Karpas-422 (cell line): Measurements from ENCODE around the gene ZNF101. TPM values are rescaled to one million over a fixed set of nuclear protein-coding genes. Genes with fewer than 3 reads are reported as not detected.
"Not testable (repeated sequence)": the region's sequence is repeated elsewhere in the genome, so short reads cannot be mapped to it uniquely, and the experiment has no call there.

Experiments used
- DNase-seq: peaks from one replicate; pipeline ENCODE4 v3.0.0-alpha.2; 2015
- H2AFZ ChIP-seq: fragments of 200-600 bp; sonication (generic); 2 replicates; pipeline ENCODE4 v1.6.1; 2014; ENCODE audit warnings: antibody characterized with exemption, low read length, mixed read lengths
- H3K27ac ChIP-seq: fragments of 200-600 bp; sonication (generic); 2 replicates; pipeline ENCODE4 v1.5.1; 2014; ENCODE audit warnings: mild to moderate bottlenecking, low read length, moderate library complexity
- H3K27me3 ChIP-seq: fragments of 200-600 bp; sonication (generic); 2 replicates; pipeline ENCODE4 v1.6.1; 2014; ENCODE audit warnings: low read length, mixed read lengths
- H3K36me3 ChIP-seq: fragments of 200-600 bp; sonication (generic); 2 replicates; pipeline ENCODE4 v1.6.1; 2014; ENCODE audit warnings: low read length, mixed read lengths; ENCODE audit not compliant: insufficient read depth
- H3K4me1 ChIP-seq: fragments of 200-600 bp; sonication (generic); 2 replicates; pipeline ENCODE4 v1.6.1; 2014; ENCODE audit warnings: mild to moderate bottlenecking, low read length, mixed read lengths
- H3K4me2 ChIP-seq: fragments of 200-600 bp; sonication (generic); 2 replicates; pipeline ENCODE4 v1.6.1; 2014; ENCODE audit warnings: low read length, low read depth, mild to moderate bottlenecking; ENCODE audit not compliant: poor library complexity, severe bottlenecking
- H3K4me3 ChIP-seq: fragments of 200-600 bp; sonication (generic); 2 replicates; pipeline ENCODE4 v1.5.1; 2014; ENCODE audit warnings: mild to moderate bottlenecking, antibody characterized with exemption, low read length, mixed read lengths
- H3K79me2 ChIP-seq: fragments of 200-600 bp; sonication (generic); 2 replicates; pipeline ENCODE4 v1.6.1; 2014; ENCODE audit warnings: mild to moderate bottlenecking, low read length, mixed read lengths
- H3K9ac ChIP-seq: fragments of 200-600 bp; sonication (generic); 2 replicates; pipeline ENCODE4 v1.6.0; 2014; ENCODE audit warnings: low read length
- H3K9me2 ChIP-seq: fragments of 200-600 bp; sonication (generic), shearing (Covaris generic); replicated peaks from 2 replicates; pipeline ENCODE4 v1.6.0; 2014; ENCODE audit warnings: mild to moderate bottlenecking, low read length, moderate library complexity; ENCODE audit not compliant: insufficient read depth
- H3K9me3 ChIP-seq: fragments of 300-700, 200-600 bp; sonication (generic); 2 replicates; pipeline ENCODE4 v1.6.1; 2014; ENCODE audit warnings: low read length, mixed read lengths
- H4K20me1 ChIP-seq: fragments of 200-600 bp; sonication (generic); 2 replicates; pipeline ENCODE4 v1.6.1; 2014; ENCODE audit warnings: mild to moderate bottlenecking, antibody characterized with exemption, low read length, low read depth; ENCODE audit not compliant: insufficient read depth
- total RNA-seq: library from RNA; depleted of rRNA; stranded (reverse); fragments of >200 nt; shearing (Covaris generic); gene quantifications from 2 replicates; pipeline ENCODE4 v1.2.3, GENCODE V29; 2014; ENCODE audit warnings: low replicate concordance

ZNF101 gene
- total RNA-seq, 1 experiment from 2014 or later, result 15.0 TPM

DNA sequence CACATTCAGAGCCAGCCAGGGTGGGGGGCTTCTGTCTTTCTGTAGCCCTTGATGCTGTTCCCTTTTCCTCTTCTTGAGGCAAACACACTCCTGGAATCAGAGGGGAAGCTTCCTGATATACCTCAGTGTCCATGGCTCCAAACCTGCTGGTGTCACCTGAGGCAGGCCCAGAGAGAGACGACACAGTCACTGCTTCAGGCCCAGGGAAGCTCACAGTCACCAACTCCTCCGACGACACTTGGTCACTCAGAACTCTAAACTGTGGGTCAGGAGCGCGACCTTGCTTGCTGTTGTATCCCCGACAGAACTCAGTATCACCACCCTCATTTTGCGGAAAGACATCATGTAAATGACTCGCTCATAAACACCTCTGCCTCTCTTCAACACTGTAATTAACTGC is 6.3 kb upstream of the ZNF101 start:
- no peaks in the 10 kb centered on the region for H3K27me3 ChIP-seq
- DNase-seq, result peak; percentile 54
- peak overlapping the region; percentile 97 for H3K9ac ChIP-seq
- no peaks in the 10 kb centered on the region for H3K9me2 ChIP-seq
- peaks cover 20% of the 10 kb centered on the region for H3K4me1 ChIP-seq
- H3K4me3 ChIP-seq, result peak overlapping the region; percentile 98
- H3K79me2 ChIP-seq, result peaks cover 44% of the 10 kb centered on the region
- peak overlapping the region; percentile 77 for H3K27ac ChIP-seq
- H4K20me1 ChIP-seq, result peaks cover 24% of the 10 kb centered on the region; the same call in 1 of the 2 replicates
- peaks cover 24% of the 10 kb centered on the region for H3K36me3 ChIP-seq
- no peak overlapping the region for H2AFZ ChIP-seq
- H3K4me2 ChIP-seq, result peak overlapping the region; percentile 74
- no peaks in the 10 kb centered on the region for H3K9me3 ChIP-seq

- H3K79me2 ChIP-seq, result peaks cover 44% of the 10 kb centered on the region
- H3K4me3 ChIP-seq, result peak overlapping the region; percentile 98
- H3K27ac ChIP-seq, result peak overlapping the region; percentile 77
- H3K9me3 ChIP-seq, result no peaks in the 10 kb centered on the region
- H3K9me2 ChIP-seq, result no peaks in the 10 kb centered on the region
- peak; percentile 85 for DNase-seq
- no peaks in the 10 kb centered on the region for H3K27me3 ChIP-seq
- peak overlapping the region; percentile 97 for H3K9ac ChIP-seq
- peaks cover 20% of the 10 kb centered on the region for H3K4me1 ChIP-seq
- peaks cover 24% of the 10 kb centered on the region for H3K36me3 ChIP-seq
- no peak overlapping the region for H2AFZ ChIP-seq
- peak overlapping the region; percentile 74 for H3K4me2 ChIP-seq
- peaks cover 24% of the 10 kb centered on the region; the same call in 1 of the 2 replicates for H4K20me1 ChIP-seq
These were observed 5.8 kb upstream of the ZNF101 start for GRCh38 chr19:19662871-19663255.

DNA sequence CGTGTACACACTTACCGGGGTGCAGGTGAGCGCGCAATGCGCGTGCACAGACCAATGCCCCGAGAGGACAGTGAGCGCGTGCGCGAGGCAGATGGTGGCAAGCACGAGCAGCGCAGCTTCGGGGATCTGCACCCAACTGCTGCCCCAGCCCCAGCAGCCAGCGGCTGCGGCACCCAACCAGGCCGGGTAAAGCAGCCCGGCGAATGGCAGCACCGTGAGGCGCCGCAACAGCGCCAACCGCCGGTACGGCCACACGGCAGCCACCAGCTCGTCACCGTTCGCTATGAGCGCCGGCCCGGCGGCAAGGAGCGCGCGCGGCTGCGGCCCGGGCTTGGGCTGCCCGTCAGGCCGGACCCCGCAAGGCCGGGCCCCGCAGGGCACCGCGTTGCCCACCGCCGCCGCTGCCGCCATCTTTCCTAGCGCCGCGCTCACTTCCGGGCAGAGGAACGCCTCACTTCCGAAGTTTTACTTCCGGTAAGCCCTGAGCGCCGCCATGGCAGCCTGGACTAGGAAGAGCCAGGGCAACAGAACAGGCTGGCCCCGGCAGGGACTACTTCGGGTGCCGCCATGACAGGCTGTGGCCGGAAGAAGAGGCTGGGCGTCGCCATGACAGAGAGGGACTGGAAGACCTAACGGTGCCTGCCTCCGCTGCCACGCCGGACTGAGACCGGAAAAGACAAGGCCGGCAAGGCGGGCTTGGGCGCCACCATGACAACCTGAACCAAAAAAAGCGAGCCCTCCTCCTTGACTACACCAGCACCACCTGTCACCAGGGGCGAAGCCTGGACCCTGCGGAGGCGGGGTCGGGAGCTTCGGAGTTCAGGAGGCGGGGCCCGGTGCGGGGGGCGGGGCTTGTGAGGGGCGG is 5.2 kb upstream of the ZNF101 start, which contains the start of gene ATP13A1:
TSS of gene ATP13A1 (minus strand) at position 421 of the 865 bp plus-strand sequence. CDS start at position 411, 10 bp downstream.
- Histone ChIP-seq H3K4me2 (peak within 1 kb of the TSS; percentile 74), H3K9me3 (no peaks in the 10 kb centered on the region), H3K4me3 (peak within 1 kb of the TSS; percentile 98), H4K20me1 (peaks cover 24% of the 10 kb centered on the region; the same call in 1 of the 2 replicates), H3K9me2 (no peaks in the 10 kb centered on the region), H2AFZ (no peak within 1 kb of the TSS), H3K79me2 (peaks cover 40% of the 10 kb centered on the region), H3K9ac (peak within 1 kb of the TSS; percentile 97), H3K4me1 (peaks cover 26% of the 10 kb centered on the region), H3K36me3 (peaks cover 17% of the 10 kb centered on the region), H3K27me3 (no peaks in the 10 kb centered on the region), H3K27ac (peak within 1 kb of the TSS; percentile 77)
- peak; percentile 99 for DNase-seq

- H2AFZ ChIP-seq, DNase-seq, H3K27me3 ChIP-seq, H3K9me3 ChIP-seq, H3K36me3 ChIP-seq, H3K27ac ChIP-seq, H3K4me2 ChIP-seq, H3K9me2 ChIP-seq, H3K9ac ChIP-seq, H3K4me3 ChIP-seq: not testable (repeated sequence)
- H3K79me2 ChIP-seq, result peaks cover 46% of the 10 kb centered on the region
- H4K20me1 ChIP-seq, result peaks cover 15% of the 10 kb centered on the region; the same call in 1 of the 2 replicates
- H3K4me1 ChIP-seq, result peaks cover 33% of the 10 kb centered on the region
These were observed 3.2 kb upstream of the ZNF101 start for GRCh38 chr19:19665420-19665948.

- Histone ChIP-seq H2AFZ (no peak overlapping the region), H3K79me2 (peaks cover 47% of the 10 kb centered on the region), H3K4me3 (peak overlapping the region; percentile 85), H3K9me2 (no peaks in the 10 kb centered on the region), H4K20me1 (no peaks in the 10 kb centered on the region), H3K36me3 (peaks cover 26% of the 10 kb centered on the region), H3K9ac (peak overlapping the region; percentile 96; the same call in 1 of the 2 replicates), H3K9me3 (0 out of 2 replicates have a peak, but pooled peaks cover 2% of the 10 kb centered on the region), H3K4me1 (peaks cover 13% of the 10 kb centered on the region), H3K4me2 (peak overlapping the region; percentile 93), H3K27me3 (no peaks in the 10 kb centered on the region), H3K27ac (no peak overlapping the region)
- DNase-seq, result no peak
These were observed 1.5 kb downstream of the ZNF101 start for GRCh38 chr19:19670070-19670551.

GRCh38 chr19:19672816-19673215 is 4.2 kb downstream of the ZNF101 start:
- H4K20me1 ChIP-seq, result no peaks in the 10 kb centered on the region
- H3K79me2 ChIP-seq, result peaks cover 66% of the 10 kb centered on the region
- H3K4me3 ChIP-seq, result no peak overlapping the region
- no peak overlapping the region for H3K9ac ChIP-seq
- peaks cover 19% of the 10 kb centered on the region for H3K9me3 ChIP-seq
- DNase-seq, result no peak
- H3K4me1 ChIP-seq, result peaks cover 13% of the 10 kb centered on the region
- H3K27me3 ChIP-seq, result no peaks in the 10 kb centered on the region
- no peak overlapping the region for H2AFZ ChIP-seq
- H3K4me2 ChIP-seq, result no peak overlapping the region
- H3K27ac ChIP-seq, result no peak overlapping the region
- H3K36me3 ChIP-seq, result peaks cover 52% of the 10 kb centered on the region
- no peaks in the 10 kb centered on the region for H3K9me2 ChIP-seq

DNA sequence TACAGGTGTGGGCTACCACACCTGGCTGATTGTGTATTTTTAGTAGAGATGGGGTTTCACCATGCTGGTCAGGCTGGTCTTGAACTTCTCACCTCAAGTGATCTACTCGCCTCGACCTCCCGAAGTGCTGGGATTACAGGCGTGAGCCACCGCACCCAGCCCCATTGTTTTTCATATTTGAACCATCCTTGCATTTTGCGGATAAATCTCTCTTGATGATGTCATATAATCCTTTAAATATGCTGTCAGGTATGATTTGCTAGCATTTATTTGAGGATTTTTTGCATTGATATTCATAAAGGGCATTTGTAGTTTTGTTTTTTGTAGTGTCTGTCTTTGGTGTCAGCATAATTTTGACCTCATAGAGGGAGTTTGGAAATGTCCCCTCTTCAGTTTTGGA is 5.7 kb downstream of the ZNF101 start:
- H3K36me3 ChIP-seq, result peaks cover 66% of the 10 kb centered on the region
- H3K4me1 ChIP-seq, result peaks cover 7% of the 10 kb centered on the region
- no peaks in the 10 kb centered on the region for H3K27me3 ChIP-seq
- H2AFZ ChIP-seq, result no peak overlapping the region
- no peak overlapping the region for H3K4me3 ChIP-seq
- H3K4me2 ChIP-seq, result no peak overlapping the region
- H3K9ac ChIP-seq, result no peak overlapping the region
- H3K79me2 ChIP-seq, result peaks cover 60% of the 10 kb centered on the region
- H4K20me1 ChIP-seq, result no peaks in the 10 kb centered on the region
- no peak overlapping the region for H3K27ac ChIP-seq
- H3K9me3 ChIP-seq, result peaks cover 26% of the 10 kb centered on the region
- DNase-seq, result no peak
- H3K9me2 ChIP-seq, result no peaks in the 10 kb centered on the region

- H3K4me3 ChIP-seq, result no peak overlapping the region
- DNase-seq, result no peak
- peaks cover 30% of the 10 kb centered on the region for H3K79me2 ChIP-seq
These were observed 8.9 kb downstream of the ZNF101 start for GRCh38 chr19:19677579-19677978.

More at GRCh38 chr19:19677579-19677978, 8.9 kb downstream of the ZNF101 start:
- no peak overlapping the region for H3K27ac ChIP-seq
- H3K36me3 ChIP-seq, result peaks cover 79% of the 10 kb centered on the region
- no peak overlapping the region for H2AFZ ChIP-seq
- H3K27me3 ChIP-seq, result no peaks in the 10 kb centered on the region
- H3K4me2 ChIP-seq, result no peak overlapping the region
- H3K9ac ChIP-seq, result no peak overlapping the region
- peaks cover 36% of the 10 kb centered on the region for H3K9me3 ChIP-seq
- H4K20me1 ChIP-seq, result no peaks in the 10 kb centered on the region
- no peaks in the 10 kb centered on the region for H3K4me1 ChIP-seq
- H3K9me2 ChIP-seq, result no peaks in the 10 kb centered on the region
